ENCODE measurements around the gene SMYD3.

GRCh38 chr1:245858022-245858721, 648.9 kb downstream of the SMYD3 start:
- TF ChIP-seq CTCF (IDR thresholded peaks at IDR 0.05) (no peak), POLR2A (IDR thresholded peaks at IDR 0.05) (no peak)
